Measurements from ENCODE around the gene SLPI.

- no peak for TF ChIP-seq CTCF (IDR thresholded peaks at IDR 0.05)
- no peak for TF ChIP-seq POLR2A (IDR thresholded peaks at IDR 0.05)
These were observed 28.1 kb downstream of the SLPI start for GRCh38 chr20:45226287-45226686.

Data from heart left ventricle (tissue), 13 donors.